ENCODE data around the gene RXRB.
"Not testable (repeated sequence)": the region's sequence is repeated elsewhere in the genome, so short reads cannot be mapped to it uniquely, and the experiment has no call there.

The RXRB gene

GRCh38 chr6:33200219-33201146, at the start of gene RXRB, which contains the start of gene SLC39A7:
RXRB (minus strand) TSS chr6:33200665; CDS start chr6:33200476, 189 bp downstream.
SLC39A7 (plus strand) TSS chr6:33200867; CDS start chr6:33201246, 379 bp downstream.
- peak; percentile 97 to 99 for DNase-seq (ENCODE audit: low read depth in 2 of 2)

DNA sequence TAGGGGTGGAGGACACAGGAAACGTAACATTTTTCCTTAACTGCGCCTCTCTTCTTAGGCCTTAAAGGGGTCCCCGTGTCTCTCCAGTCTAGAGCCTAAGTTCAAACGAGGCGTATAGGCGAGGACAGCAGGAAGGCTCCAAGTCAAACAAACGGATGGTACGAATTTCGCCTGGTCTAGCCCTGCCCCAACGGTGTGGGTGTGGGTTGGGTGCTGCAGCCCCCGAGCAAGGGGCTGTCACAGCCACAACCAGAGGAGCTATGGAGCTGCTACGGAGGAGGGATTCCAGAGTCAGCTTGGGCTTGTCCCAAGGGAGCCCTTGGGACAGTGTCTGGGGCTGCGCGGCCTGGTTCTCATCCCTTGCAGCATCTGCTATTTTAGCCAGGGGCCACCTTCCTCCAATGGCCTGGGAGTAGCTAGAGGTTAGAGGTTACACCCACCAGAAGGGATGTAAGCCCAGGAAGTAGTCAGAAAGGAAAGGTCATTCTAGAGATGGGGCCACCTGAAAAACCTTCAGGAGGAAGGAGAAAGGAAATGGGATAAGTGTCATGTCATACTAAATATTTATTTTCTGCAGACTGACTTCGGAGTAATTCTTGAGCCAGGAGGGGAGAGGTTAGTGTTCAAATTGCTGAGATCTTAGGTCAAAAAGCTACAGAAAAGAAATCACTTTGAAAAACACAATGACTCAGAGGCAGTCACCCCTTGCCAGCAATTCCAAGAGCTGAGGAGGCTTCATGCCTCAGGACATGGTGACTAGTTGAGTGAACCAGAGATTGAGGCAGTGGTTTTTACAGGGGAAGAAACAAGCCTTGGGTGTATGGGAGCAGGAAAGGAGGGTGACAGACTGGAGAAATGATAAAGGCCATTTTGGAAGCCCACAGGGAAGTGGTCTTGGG, 49.5 kb upstream of the RXRB start:
- no peak for DNase-seq (ENCODE audit: low read depth in 2 of 2)

GRCh38 chr6:33248932-33249731, 48.7 kb upstream of the RXRB start:
- peak; percentile 87 for DNase-seq (ENCODE audit: low read depth in 2 of 2)

DNA sequence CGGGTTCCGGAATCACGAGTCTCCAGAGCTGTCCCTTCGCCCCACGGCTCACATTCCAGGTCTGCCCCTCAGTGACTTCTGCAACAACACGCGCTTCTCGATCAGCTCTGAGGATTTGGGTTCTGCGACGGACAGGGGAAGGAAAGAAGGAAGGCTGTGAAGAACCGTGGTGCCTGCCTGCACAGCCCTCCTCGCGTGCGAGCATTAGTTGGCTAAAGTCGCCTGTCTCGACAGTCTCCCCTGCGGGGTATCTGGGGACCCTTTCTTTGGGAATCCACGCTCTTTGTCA, 48.1 kb upstream of the RXRB start:
- no peak for DNase-seq (ENCODE audit: low read depth in 2 of 2)

GRCh38 chr6:33247977-33248642, 47.6 kb upstream of the RXRB start:
- DNase-seq (ENCODE audit: low read depth in 2 of 2) = peak; percentile 90 to 92

GRCh38 chr6:33243476-33243875, 43.0 kb upstream of the RXRB start:
- no peak for DNase-seq (ENCODE audit: low read depth in 2 of 2)

DNA sequence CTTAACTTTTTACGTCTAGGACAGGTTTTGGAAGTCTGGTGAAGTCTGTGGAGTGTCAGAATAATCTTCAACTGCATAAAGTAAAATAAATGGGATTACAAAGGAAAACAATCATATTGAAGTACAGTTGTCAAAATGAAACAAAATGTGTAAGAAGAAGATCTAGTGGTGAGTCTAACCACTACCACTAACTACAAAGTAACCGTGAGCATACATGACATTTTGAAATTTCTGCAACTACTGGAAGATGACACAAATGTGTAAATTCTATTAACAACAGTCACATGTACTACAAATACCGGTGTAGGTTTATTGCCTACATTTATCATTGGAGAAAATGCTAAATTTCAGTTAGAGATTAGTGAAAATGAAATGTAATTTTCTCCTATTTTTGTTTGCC, 41.5 kb upstream of the RXRB start:
- no peak for DNase-seq (ENCODE audit: low read depth in 2 of 2)

DNA sequence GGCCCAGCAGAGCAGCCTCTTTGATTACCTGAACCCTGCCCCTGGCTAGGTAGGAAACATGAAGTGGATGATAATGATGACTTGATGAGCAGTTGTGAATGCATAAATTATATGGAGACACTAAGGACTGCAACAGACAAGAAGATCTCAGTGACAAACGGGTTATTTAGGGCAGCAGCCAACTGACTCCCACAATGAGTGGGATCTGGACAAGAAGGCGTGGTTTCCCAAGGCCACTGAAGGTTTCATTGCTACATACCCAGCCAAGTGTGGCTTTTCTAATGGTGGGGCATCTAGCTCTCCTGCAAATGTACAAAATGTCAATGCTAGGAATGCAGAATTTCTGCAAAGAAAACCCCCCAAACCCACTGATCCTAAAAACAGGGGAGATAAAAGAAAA, 37.3 kb upstream of the RXRB start:
- DNase-seq (ENCODE audit: low read depth in 2 of 2) = no peak

- DNase-seq (ENCODE audit: low read depth in 2 of 2) = no peak
These were observed 36.4 kb upstream of the RXRB start for GRCh38 chr6:33236852-33237251.

GRCh38 chr6:33236328-33236727, 35.9 kb upstream of the RXRB start:
- DNase-seq (ENCODE audit: low read depth in 2 of 2) = no peak

GRCh38 chr6:33235221-33235634, 34.8 kb upstream of the RXRB start:
- DNase-seq (ENCODE audit: low read depth in 2 of 2) = no peak

DNA sequence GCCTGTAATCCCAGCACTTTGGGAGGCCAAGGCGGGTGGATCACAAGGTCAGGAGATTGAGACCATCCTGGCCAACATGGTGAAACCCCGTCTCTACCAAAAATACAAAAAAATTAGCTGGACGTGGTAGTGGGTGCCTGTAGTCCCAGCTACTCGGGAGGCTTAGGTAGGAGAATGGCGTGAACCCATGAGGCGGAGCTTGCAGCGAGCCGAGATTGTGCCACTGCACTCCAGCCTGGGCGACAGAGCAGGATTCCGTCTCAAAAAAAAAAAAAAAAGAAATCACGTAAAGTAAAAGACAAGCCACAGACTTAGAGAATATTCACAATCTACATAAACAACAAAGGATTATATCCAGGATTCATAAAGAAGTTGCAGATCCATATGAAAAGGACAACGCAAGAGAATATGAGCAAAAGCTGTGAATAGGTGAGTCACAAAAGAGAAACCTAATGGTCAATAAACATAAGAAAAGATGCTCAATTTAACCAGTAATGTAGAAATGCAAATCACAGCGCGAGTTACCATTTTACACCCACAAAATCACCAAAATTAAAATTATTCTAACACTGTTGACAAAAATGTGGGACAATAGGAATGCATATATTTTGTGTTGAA, 26.1 kb upstream of the RXRB start:
- DNase-seq (ENCODE audit: low read depth in 2 of 2) = not testable (repeated sequence)

DNA sequence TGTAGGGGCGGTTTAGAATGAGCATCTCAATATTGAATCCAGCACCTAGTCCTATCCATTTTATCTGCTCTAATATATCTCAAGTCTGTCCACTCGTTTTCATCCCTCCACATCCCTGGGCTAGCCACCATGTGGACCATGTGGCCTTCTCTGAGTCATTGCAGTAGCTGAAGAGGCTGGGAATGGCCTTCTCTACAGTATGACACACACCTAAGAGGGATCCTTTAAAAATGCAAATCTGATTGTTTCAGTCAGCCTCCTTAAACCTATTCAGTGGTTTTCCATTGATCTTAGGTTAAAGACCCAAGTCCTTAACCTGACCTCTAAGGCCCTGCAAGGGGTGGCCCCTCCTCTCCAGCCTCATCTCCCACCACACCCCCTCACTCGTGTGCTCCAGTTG, 17.2 kb upstream of the RXRB start:
- no peak for DNase-seq (ENCODE audit: low read depth in 2 of 2)

- no peak for DNase-seq (ENCODE audit: low read depth in 2 of 2)
These were observed 16.8 kb upstream of the RXRB start for GRCh38 chr6:33217246-33217645.

GRCh38 chr6:33216117-33216649, 15.7 kb upstream of the RXRB start:
- no peak for DNase-seq (ENCODE audit: low read depth in 2 of 2)

- DNase-seq (ENCODE audit: low read depth in 2 of 2) = no peak
These were observed 15.0 kb upstream of the RXRB start for GRCh38 chr6:33215271-33216116.

DNA sequence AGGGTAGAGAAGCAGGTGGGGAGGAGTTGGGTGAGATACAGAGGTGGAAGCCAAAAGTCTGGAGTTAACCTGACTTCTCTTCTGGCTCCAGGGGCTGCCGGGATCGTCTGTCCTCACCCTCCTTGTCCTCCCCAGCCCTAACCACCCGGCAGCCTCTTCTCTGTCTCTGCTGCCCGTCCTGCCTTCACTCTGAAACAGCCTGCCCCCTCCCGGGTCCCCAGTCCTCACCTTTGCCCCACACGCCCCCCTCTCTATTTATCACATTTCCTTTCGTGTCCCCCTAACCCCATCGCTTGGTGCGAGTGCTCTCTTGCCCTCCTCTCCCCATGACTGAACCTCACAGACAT, 13.5 kb upstream of the RXRB start:
- DNase-seq (ENCODE audit: low read depth in 2 of 2) = no peak

- DNase-seq (ENCODE audit: low read depth in 2 of 2) = no peak
These were observed 12.9 kb upstream of the RXRB start for GRCh38 chr6:33213166-33213988.

DNA sequence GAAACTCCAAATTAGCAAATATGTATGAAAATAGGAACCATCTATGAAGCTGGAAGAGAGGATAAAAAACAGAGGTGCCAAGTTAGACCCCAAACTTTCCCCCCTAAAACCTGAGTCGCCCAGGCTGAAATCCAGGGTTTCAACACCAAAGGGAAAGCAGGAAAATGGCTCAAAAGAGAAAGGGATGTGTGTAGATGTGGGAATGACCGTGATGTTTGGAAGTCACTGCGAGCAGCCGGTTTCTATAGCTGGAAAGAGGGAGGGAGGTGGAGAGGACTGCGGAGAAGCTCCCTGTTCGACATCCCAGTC, 12.3 kb upstream of the RXRB start:
- no peak for DNase-seq (ENCODE audit: low read depth in 2 of 2)

Data from stimulated activated CD4-positive, alpha-beta T cell treated with anti-CD3 and anti-CD28 coated beads, Interleukin-1b, Interleukin-23, amount 100 ng/mL, for 4 hours (primary cell).